ENCODE data around the gene ZNF397.
A peak's percentile ranks its signal among the peaks of the same experiment; 100 is the strongest.

ZNF397 gene

GRCh38 chr18:35227254-35227653 lies 13.6 kb upstream of the ZNF397 start:
- Histone ChIP-seq H3K36me3 (no peaks in the 10 kb centered on the region), H3K4me3 (ENCODE audit: low read depth, low read length) (no peak overlapping the region), H3K27me3 (no peaks in the 10 kb centered on the region), H3K9me3 (no peaks in the 10 kb centered on the region), H3K4me1 (no peaks in the 10 kb centered on the region)
- no peak for DNase-seq
- TF ChIP-seq CTCF (IDR thresholded peaks at IDR 0.05; ENCODE audit: low read depth, low read length), result no peak

GRCh38 chr18:35231052-35231451 lies 9.8 kb upstream of the ZNF397 start:
- Histone ChIP-seq H3K4me3 (ENCODE audit: low read depth, low read length) (no peak overlapping the region), H3K4me1 (no peaks in the 10 kb centered on the region), H3K27me3 (no peaks in the 10 kb centered on the region), H3K36me3 (no peaks in the 10 kb centered on the region), H3K9me3 (no peaks in the 10 kb centered on the region)
- DNase-seq, result peak; percentile 71
- TF ChIP-seq CTCF (IDR thresholded peaks at IDR 0.05; ENCODE audit: low read depth, low read length), result peak; percentile 79

- no peak for TF ChIP-seq CTCF (IDR thresholded peaks at IDR 0.05; ENCODE audit: low read depth, low read length)
- H3K4me3 ChIP-seq (ENCODE audit: low read depth, low read length), result no peak overlapping the region
- no peak for DNase-seq
These were observed 4.1 kb upstream of the ZNF397 start for GRCh38 chr18:35236571-35237363.

GRCh38 chr18:35239314-35239713 lies 1.5 kb upstream of the ZNF397 start:
- no peak for TF ChIP-seq CTCF (IDR thresholded peaks at IDR 0.05; ENCODE audit: low read depth, low read length)
- no peaks in the 10 kb centered on the region for H3K27me3 ChIP-seq
- H3K9me3 ChIP-seq, result no peaks in the 10 kb centered on the region
- H3K36me3 ChIP-seq, result peaks cover 19% of the 10 kb centered on the region
- no peaks in the 10 kb centered on the region for H3K4me1 ChIP-seq
- no peak for DNase-seq
- no peak overlapping the region for H3K4me3 ChIP-seq (ENCODE audit: low read depth, low read length)

More at GRCh38 chr18:35236571-35237363, 4.1 kb upstream of the ZNF397 start:
- no peaks in the 10 kb centered on the region for H3K9me3 ChIP-seq
- H3K27me3 ChIP-seq, result no peaks in the 10 kb centered on the region
- no peaks in the 10 kb centered on the region for H3K36me3 ChIP-seq
- H3K4me1 ChIP-seq, result no peaks in the 10 kb centered on the region

GRCh38 chr18:35241448-35241804 lies 592 bp downstream of the ZNF397 start:
- no peak for TF ChIP-seq CTCF (IDR thresholded peaks at IDR 0.05; ENCODE audit: low read depth, low read length)
- no peaks in the 10 kb centered on the region for H3K4me1 ChIP-seq
- H3K4me3 ChIP-seq (ENCODE audit: low read depth, low read length), result peak overlapping the region; percentile 80
- H3K9me3 ChIP-seq, result no peaks in the 10 kb centered on the region
- no peaks in the 10 kb centered on the region for H3K27me3 ChIP-seq
- no peak for DNase-seq
- H3K36me3 ChIP-seq, result peaks cover 34% of the 10 kb centered on the region

GRCh38 chr18:35242426-35242825 lies 1.6 kb downstream of the ZNF397 start:
- Histone ChIP-seq H3K9me3 (no peaks in the 10 kb centered on the region), H3K4me1 (no peaks in the 10 kb centered on the region), H3K27me3 (no peaks in the 10 kb centered on the region), H3K4me3 (ENCODE audit: low read depth, low read length) (no peak overlapping the region), H3K36me3 (peaks cover 34% of the 10 kb centered on the region)
- no peak for DNase-seq
- TF ChIP-seq CTCF (IDR thresholded peaks at IDR 0.05; ENCODE audit: low read depth, low read length), result no peak
